OCI-LY1 (cell line): ENCODE data around the gene EDC4.

Source experiments
- CTCF ChIP-seq: fragments of 200-600 bp; sonication (generic), shearing (Covaris generic); IDR thresholded peaks from 2 replicates; pipeline ENCODE4 v1.5.1; 2017; ENCODE audit warnings: mild to moderate bottlenecking, antibody characterized with exemption, low read length, moderate library complexity, mixed read lengths
- EZH2 ChIP-seq: fragments of 200-600 bp; sonication (generic), shearing (Covaris generic); IDR thresholded peaks from 2 replicates; pipeline ENCODE4 v1.8.0; 2017; ENCODE audit warnings: borderline replicate concordance, mixed run types, mild to moderate bottlenecking, antibody characterized with exemption, low read length, moderate library complexity, mixed read lengths

GRCh38 chr16:67853670-67854069 is 19.2 kb upstream of the EDC4 start:
- TF ChIP-seq EZH2 (no peak), CTCF (no peak)
